SK-N-SH treated with all-trans-retinoic acid at 6 μM for 48 hours (cell line): ENCODE results near the gene ROCK2.

Experiments used
- ATAC-seq: fragments of 200-7000 bp; cut with Tn5 transposase; 3 replicates; pipeline ENCODE4 v1.9.1; 2020; ENCODE audit warnings: mild to moderate bottlenecking, moderate library complexity
- ARNTL ChIP-seq: fragments of 450-650 bp; formaldehyde crosslinking; IDR thresholded peaks from 2 replicates; pipeline ENCODE4 v1.5.0; 2020; ENCODE audit warnings: low read depth, mild to moderate bottlenecking, moderate library complexity, borderline replicate concordance
- BACH2 ChIP-seq: fragments of 250-450 bp; sonication (Bioruptor Pico); IDR thresholded peaks from 2 replicates; pipeline ENCODE4 v1.9.0; 2021; ENCODE audit warnings: mild to moderate bottlenecking, borderline replicate concordance
- CSDC2 ChIP-seq: fragments of 250-450 bp; sonication (Bioruptor Pico); IDR thresholded peaks from 2 replicates; pipeline ENCODE4 v1.5.0; 2020; ENCODE audit warnings: mild to moderate bottlenecking, moderate library complexity
- GLIS3 ChIP-seq: fragments of 250-450 bp; sonication (Bioruptor Pico); IDR thresholded peaks from 2 replicates; pipeline ENCODE4 v1.5.0; 2020; ENCODE audit warnings: mild to moderate bottlenecking, moderate library complexity
- OSR1 ChIP-seq: fragments of 250-450 bp; sonication (Bioruptor Pico); IDR thresholded peaks from 2 replicates; pipeline ENCODE4 v1.8.0; 2022; ENCODE audit warnings: moderate library complexity, mild to moderate bottlenecking, inconsistent platforms
- PPARA ChIP-seq: fragments of 250-450 bp; sonication (Bioruptor Pico); IDR thresholded peaks from 2 replicates; pipeline ENCODE4 v1.5.0; 2020; ENCODE audit warnings: mild to moderate bottlenecking, borderline replicate concordance
- RARB ChIP-seq: fragments of 250-450 bp; sonication (Bioruptor Pico); IDR thresholded peaks from 2 replicates; pipeline ENCODE4 v1.8.0; 2021; ENCODE audit warnings: mild to moderate bottlenecking, moderate library complexity
- SNAI2 ChIP-seq: fragments of 250-450 bp; sonication (Bioruptor Pico); IDR thresholded peaks from 2 replicates; pipeline ENCODE4 v1.5.0; 2020; ENCODE audit warnings: mild to moderate bottlenecking, moderate library complexity
- TCF4 ChIP-seq: fragments of 250-450 bp; sonication (Bioruptor Pico); IDR thresholded peaks from 2 replicates; pipeline ENCODE4 v1.8.0; 2021; ENCODE audit warnings: mild to moderate bottlenecking, moderate library complexity, borderline replicate concordance
- TOX ChIP-seq: fragments of 250-450 bp; sonication (Bioruptor Pico); IDR thresholded peaks from 2 replicates; pipeline ENCODE4 v1.8.0; 2021; ENCODE audit warnings: mild to moderate bottlenecking, moderate library complexity, borderline replicate concordance
- ZNF565 ChIP-seq: fragments of 450-650 bp; formaldehyde crosslinking; conservative IDR thresholded peaks from 2 replicates; pipeline ENCODE4 v1.5.0; 2020; ENCODE audit warnings: low read depth, mild to moderate bottlenecking, moderate library complexity
- ZNF70 ChIP-seq: fragments of 450-650 bp; formaldehyde crosslinking; IDR thresholded peaks from 2 replicates; pipeline ENCODE4 v1.5.0; 2020; ENCODE audit warnings: mild to moderate bottlenecking, moderate library complexity
- TF ChIP-seq, protein P1 (sequence below): fragments of 250-450 bp; sonication (Bioruptor Pico); IDR thresholded peaks from 2 replicates; pipeline ENCODE4 v1.8.0; 2021; ENCODE audit warnings: low read depth, mild to moderate bottlenecking, moderate library complexity, borderline replicate concordance
- TF ChIP-seq, protein P2 (sequence below): fragments of 250-450 bp; sonication (Bioruptor Pico); IDR thresholded peaks from 2 replicates; pipeline ENCODE4 v1.5.0; 2020; ENCODE audit warnings: mild to moderate bottlenecking, moderate library complexity
- TF ChIP-seq, protein P3 (sequence below): fragments of 250-450 bp; sonication (Bioruptor Pico); IDR thresholded peaks from 2 replicates; pipeline ENCODE4 v1.5.1; 2021; ENCODE audit warnings: mild to moderate bottlenecking, moderate library complexity
- TF ChIP-seq, protein P4 (sequence below): fragments of 250-450 bp; sonication (Bioruptor Pico); IDR thresholded peaks from 2 replicates; pipeline ENCODE4 v1.8.0; 2020; ENCODE audit warnings: mild to moderate bottlenecking, moderate library complexity, borderline replicate concordance

Gene ROCK2

DNA sequence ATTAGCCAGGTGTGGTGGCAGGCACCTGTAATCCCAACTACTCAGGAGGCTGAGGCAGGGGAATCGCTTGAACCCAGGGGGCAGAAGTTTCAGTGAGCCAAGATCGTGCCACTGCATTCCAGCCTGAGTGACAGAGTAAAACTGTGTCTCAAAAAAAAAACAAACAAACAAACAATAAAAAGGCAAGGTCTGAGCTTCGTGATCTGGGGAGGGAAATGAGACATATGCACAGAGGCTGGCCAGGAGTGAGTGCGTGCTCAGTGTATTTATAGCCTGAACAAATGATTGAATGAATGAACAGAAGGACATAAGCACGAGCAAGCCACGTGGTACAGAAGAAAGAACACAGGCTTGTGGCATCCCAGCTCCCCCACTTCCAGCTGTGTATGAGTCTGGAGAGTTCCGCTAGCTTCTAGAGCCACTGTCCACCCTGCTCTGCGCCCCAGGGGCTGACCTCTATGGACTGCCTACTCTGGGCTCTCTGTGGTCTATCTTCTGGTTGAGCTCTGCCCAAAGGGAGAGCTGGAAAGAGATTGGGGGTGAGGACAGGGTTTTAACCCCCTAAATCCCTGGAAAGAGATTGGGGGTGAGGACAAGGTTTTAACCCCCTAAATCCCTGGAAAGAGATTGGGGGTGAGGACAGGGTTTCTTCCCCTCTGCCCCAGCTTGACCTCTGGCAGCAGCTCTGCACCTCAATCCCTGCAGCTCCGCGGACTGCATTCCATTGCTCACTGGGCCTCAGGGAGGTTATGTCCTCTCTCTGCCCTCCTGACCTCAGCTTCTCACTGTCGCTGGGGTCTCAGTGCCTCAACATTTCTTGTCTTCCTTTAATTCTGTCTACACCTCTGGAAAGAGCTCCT lies 11.0 kb upstream of the ROCK2 start:
- no peak for ATAC-seq
- TF ChIP-seq ZNF565 (no peak), TOX (CRISPR knock-in tag) (no peak), GLIS3 (no peak), CSDC2 (CRISPR knock-in tag) (no peak), BACH2 (CRISPR knock-in tag) (no peak), TCF4 (CRISPR knock-in tag) (no peak), SNAI2 (CRISPR knock-in tag) (no peak), ARNTL (CRISPR knock-in tag) (no peak)
- TF ChIP-seq, protein P1, sequence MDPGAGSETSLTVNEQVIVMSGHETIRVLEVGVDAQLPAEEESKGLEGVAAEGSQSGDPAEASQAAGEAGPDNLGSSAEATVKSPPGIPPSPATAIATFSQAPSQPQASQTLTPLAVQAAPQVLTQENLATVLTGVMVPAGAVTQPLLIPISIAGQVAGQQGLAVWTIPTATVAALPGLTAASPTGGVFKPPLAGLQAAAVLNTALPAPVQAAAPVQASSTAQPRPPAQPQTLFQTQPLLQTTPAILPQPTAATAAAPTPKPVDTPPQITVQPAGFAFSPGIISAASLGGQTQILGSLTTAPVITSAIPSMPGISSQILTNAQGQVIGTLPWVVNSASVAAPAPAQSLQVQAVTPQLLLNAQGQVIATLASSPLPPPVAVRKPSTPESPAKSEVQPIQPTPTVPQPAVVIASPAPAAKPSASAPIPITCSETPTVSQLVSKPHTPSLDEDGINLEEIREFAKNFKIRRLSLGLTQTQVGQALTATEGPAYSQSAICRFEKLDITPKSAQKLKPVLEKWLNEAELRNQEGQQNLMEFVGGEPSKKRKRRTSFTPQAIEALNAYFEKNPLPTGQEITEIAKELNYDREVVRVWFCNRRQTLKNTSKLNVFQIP (CRISPR knock-in tag) = no peak
- TF ChIP-seq, protein P2, sequence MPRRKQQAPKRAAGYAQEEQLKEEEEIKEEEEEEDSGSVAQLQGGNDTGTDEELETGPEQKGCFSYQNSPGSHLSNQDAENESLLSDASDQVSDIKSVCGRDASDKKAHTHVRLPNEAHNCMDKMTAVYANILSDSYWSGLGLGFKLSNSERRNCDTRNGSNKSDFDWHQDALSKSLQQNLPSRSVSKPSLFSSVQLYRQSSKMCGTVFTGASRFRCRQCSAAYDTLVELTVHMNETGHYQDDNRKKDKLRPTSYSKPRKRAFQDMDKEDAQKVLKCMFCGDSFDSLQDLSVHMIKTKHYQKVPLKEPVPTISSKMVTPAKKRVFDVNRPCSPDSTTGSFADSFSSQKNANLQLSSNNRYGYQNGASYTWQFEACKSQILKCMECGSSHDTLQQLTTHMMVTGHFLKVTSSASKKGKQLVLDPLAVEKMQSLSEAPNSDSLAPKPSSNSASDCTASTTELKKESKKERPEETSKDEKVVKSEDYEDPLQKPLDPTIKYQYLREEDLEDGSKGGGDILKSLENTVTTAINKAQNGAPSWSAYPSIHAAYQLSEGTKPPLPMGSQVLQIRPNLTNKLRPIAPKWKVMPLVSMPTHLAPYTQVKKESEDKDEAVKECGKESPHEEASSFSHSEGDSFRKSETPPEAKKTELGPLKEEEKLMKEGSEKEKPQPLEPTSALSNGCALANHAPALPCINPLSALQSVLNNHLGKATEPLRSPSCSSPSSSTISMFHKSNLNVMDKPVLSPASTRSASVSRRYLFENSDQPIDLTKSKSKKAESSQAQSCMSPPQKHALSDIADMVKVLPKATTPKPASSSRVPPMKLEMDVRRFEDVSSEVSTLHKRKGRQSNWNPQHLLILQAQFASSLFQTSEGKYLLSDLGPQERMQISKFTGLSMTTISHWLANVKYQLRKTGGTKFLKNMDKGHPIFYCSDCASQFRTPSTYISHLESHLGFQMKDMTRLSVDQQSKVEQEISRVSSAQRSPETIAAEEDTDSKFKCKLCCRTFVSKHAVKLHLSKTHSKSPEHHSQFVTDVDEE (CRISPR knock-in tag) = no peak

DNA sequence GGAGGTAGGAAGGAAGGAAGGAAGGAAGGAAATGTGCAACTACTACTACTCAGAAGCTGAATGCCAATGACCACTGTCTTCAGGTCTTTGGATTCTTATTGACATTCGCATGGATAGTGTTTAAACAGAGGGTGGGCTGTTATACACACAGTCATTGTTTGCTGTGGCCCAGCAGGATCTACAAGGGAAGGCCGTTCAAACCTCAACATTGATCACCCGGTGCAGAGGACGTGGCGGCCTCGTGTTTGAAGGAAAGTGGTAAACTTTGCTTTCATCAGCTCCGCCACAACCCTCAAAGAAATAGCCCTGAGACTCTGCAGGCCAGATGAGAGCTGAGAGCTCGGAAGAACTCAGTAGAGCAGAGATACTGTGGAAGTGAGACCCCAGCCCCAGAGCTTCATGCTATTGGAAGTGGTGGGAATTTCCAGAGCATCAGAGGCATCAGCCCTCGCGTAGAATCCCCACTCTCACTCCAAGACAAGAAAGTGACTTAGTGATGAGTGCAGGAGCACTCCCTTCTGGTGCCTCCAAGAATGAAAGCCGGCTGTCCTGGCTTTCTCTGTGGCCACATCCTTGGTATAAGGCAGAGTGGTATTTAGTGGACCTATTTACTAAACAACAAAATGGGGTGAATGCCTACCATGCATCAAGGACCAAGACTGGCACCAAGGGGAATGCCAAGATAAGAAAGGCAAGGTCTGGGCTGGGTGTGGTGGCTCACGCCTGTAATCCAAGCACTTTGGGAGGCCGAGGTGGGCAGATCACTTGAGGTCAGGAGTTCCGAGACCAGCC lies 10.1 kb upstream of the ROCK2 start:
- ATAC-seq = no peak
- TF ChIP-seq BACH2 (CRISPR knock-in tag) (no peak), ARNTL (CRISPR knock-in tag) (no peak), PPARA (no peak), OSR1 (CRISPR knock-in tag) (no peak), TOX (CRISPR knock-in tag) (no peak), ZNF70 (no peak), TCF4 (CRISPR knock-in tag) (no peak), RARB (no peak), CSDC2 (CRISPR knock-in tag) (no peak)
- TF ChIP-seq, protein P3, sequence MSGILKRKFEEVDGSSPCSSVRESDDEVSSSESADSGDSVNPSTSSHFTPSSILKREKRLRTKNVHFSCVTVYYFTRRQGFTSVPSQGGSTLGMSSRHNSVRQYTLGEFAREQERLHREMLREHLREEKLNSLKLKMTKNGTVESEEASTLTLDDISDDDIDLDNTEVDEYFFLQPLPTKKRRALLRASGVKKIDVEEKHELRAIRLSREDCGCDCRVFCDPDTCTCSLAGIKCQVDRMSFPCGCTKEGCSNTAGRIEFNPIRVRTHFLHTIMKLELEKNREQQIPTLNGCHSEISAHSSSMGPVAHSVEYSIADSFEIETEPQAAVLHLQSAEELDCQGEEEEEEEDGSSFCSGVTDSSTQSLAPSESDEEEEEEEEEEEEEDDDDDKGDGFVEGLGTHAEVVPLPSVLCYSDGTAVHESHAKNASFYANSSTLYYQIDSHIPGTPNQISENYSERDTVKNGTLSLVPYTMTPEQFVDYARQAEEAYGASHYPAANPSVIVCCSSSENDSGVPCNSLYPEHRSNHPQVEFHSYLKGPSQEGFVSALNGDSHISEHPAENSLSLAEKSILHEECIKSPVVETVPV = no peak
- TF ChIP-seq, protein P4, sequence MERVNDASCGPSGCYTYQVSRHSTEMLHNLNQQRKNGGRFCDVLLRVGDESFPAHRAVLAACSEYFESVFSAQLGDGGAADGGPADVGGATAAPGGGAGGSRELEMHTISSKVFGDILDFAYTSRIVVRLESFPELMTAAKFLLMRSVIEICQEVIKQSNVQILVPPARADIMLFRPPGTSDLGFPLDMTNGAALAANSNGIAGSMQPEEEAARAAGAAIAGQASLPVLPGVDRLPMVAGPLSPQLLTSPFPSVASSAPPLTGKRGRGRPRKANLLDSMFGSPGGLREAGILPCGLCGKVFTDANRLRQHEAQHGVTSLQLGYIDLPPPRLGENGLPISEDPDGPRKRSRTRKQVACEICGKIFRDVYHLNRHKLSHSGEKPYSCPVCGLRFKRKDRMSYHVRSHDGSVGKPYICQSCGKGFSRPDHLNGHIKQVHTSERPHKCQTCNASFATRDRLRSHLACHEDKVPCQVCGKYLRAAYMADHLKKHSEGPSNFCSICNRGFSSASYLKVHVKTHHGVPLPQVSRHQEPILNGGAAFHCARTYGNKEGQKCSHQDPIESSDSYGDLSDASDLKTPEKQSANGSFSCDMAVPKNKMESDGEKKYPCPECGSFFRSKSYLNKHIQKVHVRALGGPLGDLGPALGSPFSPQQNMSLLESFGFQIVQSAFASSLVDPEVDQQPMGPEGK (CRISPR knock-in tag) = no peak
- TF ChIP-seq, protein P1 (CRISPR knock-in tag) = no peak
